Tibial nerve (tissue), 4 donors: ENCODE data around the gene CALM1.

Experiments used
- CTCF ChIP-seq, 5 experiments: fragments of 200-600 bp in 3 of 5; fragments of 450-650 bp in 2 of 5; sonication (generic) in 3 of 5; IDR thresholded peaks; one replicate each; pipeline ENCODE4 v1.5.1; 2016 to 2019; ENCODE audit warnings: antibody characterized with exemption in 5 of 5, mild to moderate bottlenecking in 3 of 5, moderate library complexity in 2 of 5
- EP300 ChIP-seq, 2 donors: sonication (generic); formaldehyde crosslinking; IDR thresholded peaks; one replicate each; pipeline ENCODE4 v1.6.1; 2017; ENCODE audit warnings: antibody characterized with exemption in 2 of 2, mild to moderate bottlenecking in 1 of 2
- POLR2A ChIP-seq, 2 donors: fragments of 450-650 bp; IDR thresholded peaks; one replicate each; pipeline ENCODE4 v1.6.1; 2017; ENCODE audit warnings: antibody characterized with exemption in 2 of 2, mild to moderate bottlenecking in 2 of 2, moderate library complexity in 2 of 2

GRCh38 chr14:90361865-90362557, 34.8 kb upstream of the CALM1 start:
- no peak for TF ChIP-seq CTCF (IDR thresholded peaks at IDR 0.05)
- TF ChIP-seq POLR2A (IDR thresholded peaks at IDR 0.05) = no peak
- no peak for TF ChIP-seq EP300 (IDR thresholded peaks at IDR 0.05)
